ENCODE measurements around the gene MLLT3.
"Not testable (repeated sequence)": the region's sequence is repeated elsewhere in the genome, so short reads cannot be mapped to it uniquely, and the experiment has no call there.

MLLT3 gene

DNA sequence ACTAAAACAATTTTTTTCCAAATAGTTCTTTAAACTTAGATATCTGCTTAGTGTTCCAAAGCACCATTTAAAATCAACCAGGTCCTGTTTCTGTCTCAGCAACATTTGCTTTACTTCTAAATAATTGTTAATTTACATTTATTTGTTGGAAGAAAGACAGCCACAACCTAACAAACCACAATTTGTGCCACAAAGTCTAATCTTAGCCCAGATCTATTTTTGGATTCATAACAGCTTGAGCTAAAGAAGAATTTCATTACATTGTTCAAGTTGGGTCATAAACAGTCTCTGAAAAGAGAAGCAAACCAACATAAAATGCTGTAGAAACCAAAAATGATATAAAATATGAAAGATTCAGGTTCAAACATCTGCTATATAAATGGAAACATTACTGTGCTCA, 24.4 kb downstream of the MLLT3 start:
- no peak for DNase-seq (ENCODE audit: low read depth in 2 of 2)

- DNase-seq (ENCODE audit: low read depth in 2 of 2), result no peak
Observed at GRCh38 chr9:20594608-20595007, 27.7 kb downstream of the MLLT3 start.

DNA sequence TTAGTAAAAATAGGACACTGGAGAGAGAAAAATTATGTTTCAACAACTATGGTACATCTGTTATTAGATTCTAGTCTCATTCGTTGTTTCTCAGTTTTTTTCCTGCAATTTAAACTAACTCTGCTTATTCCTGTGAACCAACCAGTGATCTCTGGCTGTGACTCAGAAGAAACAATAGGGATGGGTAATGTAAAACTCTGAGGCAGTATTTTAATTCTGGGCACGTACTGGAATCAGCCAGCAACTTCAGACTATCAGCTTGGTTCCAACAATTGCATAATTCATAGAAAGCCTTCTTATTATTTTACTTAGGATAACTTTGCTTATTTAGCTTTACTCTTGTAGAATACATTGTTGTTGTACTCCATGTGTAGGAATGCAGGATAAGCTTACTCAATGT, 28.8 kb downstream of the MLLT3 start:
- DNase-seq (ENCODE audit: low read depth in 2 of 2), result no peak

DNA sequence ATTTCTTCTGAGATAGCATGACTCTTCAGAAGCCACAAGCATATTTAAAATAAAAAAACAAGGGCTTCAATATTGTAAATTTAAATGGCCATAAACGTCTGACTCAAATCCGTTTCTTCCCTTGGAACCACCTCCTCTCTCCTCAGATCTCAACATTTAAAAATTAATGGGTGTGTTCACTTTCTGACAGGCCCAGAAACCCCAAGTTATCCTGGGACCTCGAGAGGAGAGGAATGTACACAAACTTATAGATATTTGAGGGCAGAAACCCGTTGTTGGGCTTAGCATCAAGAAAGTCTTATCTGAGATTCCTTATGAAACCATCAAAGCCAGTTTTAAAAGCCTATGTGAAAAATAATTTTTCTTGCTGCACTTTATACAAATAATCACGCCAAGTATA, 29.2 kb downstream of the MLLT3 start:
- no peak for DNase-seq (ENCODE audit: low read depth in 2 of 2)

DNA sequence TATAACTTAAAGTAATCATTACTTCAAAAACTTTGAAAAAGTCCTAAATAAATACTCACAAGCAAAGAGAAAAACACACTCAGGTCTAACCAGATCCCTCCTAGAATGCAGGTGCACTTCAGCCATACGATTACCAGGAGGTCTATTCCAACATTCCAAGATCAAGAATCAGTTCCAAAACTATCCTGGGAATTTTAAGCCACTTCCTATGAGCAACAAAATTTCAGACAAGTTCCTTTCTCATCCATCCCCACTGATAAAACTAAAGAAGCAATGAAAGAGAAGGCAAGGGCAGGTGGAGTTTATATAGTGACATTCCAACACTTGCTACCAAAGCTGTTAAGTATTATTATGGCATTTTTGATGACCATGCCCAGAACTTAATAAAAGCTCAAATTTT, 29.6 kb downstream of the MLLT3 start:
- DNase-seq (ENCODE audit: low read depth in 2 of 2), result no peak

DNA sequence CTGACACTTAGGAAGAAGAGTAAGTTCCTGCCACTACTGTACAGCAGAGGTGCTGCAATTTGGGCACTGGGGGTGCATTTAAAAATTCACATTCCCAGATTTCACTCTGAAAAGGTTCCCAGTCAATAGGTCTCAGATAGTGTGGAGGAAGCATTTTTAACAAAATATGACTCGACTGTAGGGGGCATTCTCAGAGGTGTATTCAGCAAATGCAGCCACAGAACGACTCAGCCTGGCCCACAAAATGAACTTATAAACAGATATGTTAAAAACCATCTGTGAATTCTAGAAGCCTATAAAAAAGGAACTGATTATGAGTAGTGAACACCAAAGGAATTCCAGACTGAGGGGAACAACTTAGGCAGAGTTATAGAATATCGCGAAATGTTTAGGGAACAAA, 31.1 kb downstream of the MLLT3 start:
- no peak for DNase-seq (ENCODE audit: low read depth in 2 of 2)

DNA sequence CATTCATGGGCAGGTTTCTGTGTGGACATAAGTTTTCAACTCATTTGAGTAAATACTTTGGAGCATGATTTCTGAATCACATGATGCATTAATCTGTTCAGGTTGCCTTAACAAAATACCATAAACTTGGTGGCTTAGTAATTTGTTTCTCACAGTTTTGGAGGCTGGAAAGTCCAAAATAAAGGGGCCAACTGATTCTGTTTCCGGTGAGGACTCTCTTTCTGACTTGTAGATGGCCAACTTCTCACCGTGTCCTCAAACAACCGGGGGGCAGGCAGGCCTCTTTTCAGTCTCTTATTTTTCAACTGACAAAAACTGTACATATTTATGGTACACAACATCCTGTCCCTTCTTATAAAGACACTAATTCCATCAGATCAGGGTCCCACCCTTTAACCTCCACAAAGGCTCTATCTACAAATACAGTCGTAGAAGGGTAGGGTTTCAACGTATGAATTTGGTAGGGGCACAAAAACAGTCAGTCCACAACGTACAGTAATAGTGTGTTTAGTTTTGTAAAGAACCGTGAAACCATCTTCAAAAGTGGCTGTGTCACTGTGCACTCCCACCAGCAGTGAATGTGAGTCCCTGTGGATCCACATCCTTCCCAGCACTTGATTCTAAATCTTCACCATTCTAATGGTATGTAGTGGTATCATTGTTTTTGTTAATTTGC, 37.2 kb downstream of the MLLT3 start:
- DNase-seq (ENCODE audit: low read depth in 2 of 2), result no peak

GRCh38 chr9:20583088-20583487, 39.2 kb downstream of the MLLT3 start:
- not testable (repeated sequence) for DNase-seq (ENCODE audit: low read depth in 2 of 2)

- DNase-seq (ENCODE audit: low read depth in 2 of 2), result no peak
Observed at GRCh38 chr9:20582150-20582549, 40.1 kb downstream of the MLLT3 start.

DNA sequence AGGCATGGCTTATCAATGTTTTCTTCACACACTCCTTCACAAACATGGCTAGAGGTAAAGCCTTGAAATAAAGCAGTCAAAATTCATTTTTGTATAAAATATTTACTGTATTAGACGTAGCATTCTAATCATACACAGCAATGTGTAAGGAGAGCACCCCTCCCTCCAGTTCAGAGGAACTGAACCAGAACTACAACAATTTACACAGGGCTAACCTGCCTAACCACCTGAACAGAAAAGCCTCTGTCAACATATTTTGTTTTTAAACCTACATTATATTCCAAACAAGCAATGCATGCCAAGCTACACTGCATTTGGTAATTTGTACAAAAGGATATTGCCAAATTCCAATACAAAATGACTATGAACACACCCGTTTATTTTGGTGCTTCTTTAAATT, 41.6 kb downstream of the MLLT3 start:
- no peak for DNase-seq (ENCODE audit: low read depth in 2 of 2)

- DNase-seq (ENCODE audit: low read depth in 2 of 2), result no peak
Observed at GRCh38 chr9:20579524-20580314, 42.6 kb downstream of the MLLT3 start.

- no peak for DNase-seq (ENCODE audit: low read depth in 2 of 2)
Observed at GRCh38 chr9:20573023-20573422, 49.3 kb downstream of the MLLT3 start.

DNA sequence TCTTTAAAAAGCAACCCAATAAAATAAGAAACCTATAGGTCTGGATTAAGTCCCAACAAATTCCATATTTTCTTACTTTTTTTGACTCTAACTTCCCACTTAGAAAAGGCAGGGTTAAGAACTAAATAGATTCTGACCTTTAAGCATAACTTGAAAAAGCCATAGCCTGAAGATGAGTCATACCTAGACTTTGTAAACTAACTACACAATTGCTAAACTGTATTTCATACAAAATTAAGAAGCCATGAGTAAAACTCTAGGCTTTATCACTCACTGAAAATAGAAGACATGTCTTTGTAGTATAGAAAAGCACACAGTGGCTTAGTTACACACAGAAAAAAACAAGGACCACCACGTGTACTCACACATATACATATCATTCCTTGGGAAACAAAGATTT, 51.5 kb downstream of the MLLT3 start:
- no peak for DNase-seq (ENCODE audit: low read depth in 2 of 2)

- no peak for DNase-seq (ENCODE audit: low read depth in 2 of 2)
Observed at GRCh38 chr9:20570087-20570486, 52.2 kb downstream of the MLLT3 start.

DNA sequence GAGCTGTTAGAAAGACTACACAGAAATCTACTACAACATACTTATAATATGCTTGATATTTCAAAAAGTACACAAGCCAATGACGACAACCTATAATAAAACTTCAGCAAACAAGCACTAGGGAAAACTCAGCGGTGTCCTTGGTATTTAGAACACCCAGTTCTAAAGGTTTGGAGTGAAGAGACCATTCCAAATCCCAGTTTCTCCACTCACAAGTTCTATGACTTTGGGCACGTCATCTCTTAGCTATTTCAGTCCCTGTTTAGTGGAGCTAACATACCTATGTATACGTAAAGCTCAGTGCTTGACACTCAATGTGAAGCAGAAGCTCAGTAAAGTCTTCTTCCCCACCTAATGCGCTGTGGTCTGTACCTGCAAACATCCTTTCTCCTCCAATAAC, 52.8 kb downstream of the MLLT3 start:
- no peak for DNase-seq (ENCODE audit: low read depth in 2 of 2)

GRCh38 chr9:20568400-20568799, 53.9 kb downstream of the MLLT3 start:
- DNase-seq (ENCODE audit: low read depth in 2 of 2), result no peak

DNA sequence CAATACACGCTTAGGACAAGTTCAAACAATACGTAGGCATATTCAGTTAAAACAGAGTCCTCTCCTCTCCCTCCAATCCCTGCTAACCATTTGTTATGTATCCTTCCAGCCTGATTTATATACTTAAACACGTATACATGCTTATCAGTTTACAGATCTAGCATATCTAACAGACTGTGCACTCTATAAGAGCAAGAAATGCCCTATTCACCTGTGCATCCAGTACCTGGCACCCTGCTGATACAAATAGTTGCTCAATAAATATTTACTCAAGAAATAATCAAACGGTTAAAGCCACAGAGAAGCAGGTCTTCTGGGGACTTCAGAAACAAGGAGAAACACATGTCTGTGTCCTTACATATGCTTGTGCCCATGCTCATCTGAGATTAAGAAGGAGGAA, 55.9 kb downstream of the MLLT3 start:
- DNase-seq (ENCODE audit: low read depth in 2 of 2), result no peak

DNA sequence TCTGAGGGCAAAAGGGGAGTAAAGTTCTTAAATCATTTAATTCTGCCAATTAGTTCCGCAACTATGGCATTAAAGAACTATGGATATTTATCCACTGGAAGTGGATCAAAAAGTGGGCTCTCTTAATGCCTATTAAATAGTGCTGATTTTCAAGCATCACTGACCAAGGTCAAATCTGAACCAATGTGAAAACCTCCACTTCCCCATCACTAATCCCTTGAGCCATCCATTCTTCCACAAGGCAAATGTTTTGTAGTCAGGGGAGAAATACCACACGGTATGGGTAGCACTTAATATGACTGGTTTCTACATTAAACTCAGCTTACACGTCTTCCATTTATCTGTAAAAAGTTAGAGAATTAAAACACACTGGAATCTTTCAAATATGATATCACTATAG, 57.6 kb downstream of the MLLT3 start:
- DNase-seq (ENCODE audit: low read depth in 2 of 2), result no peak

GRCh38 chr9:20563917-20564316, 58.4 kb downstream of the MLLT3 start:
- no peak for DNase-seq (ENCODE audit: low read depth in 2 of 2)

DNA sequence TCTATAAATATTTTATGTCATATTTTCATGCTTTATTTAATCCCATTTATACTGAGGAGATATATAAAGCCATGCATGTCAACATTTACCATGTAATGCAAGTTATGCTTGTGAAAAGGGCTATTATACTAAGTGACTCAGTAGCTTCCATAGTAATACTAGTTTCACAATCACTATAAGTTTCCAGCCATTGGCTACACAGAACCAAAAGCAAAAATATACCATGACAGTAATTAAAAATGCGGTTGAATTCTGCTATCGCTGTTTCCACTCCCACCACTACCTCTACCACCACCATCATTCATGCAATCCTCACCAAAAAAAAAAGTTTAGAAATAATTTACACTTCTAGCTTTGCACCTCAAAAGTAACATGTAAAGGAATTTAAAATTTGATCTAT, 60.2 kb downstream of the MLLT3 start:
- DNase-seq (ENCODE audit: low read depth in 2 of 2), result no peak

DNA sequence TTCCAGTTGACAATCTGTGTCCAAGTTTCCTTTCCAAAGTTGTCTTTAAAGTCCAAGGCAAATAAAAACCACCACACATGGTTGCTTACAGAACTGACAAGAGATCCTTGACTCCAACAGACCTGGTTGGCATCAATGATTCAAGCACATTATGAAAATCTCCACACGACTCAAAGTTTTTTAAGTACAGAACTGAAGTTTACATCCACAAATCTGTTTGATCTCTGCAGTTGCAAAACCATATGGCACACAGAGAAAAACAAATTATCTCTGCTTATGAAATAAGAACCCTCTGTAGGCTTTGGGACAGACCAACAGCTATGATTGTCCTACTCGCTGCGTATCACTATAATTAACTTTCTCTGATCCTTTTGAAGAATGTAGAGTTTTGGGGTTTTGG, 60.8 kb downstream of the MLLT3 start:
- no peak for DNase-seq (ENCODE audit: low read depth in 2 of 2)

GRCh38 chr9:20559231-20559890, 62.9 kb downstream of the MLLT3 start:
- no peak for DNase-seq (ENCODE audit: low read depth in 2 of 2)

DNA sequence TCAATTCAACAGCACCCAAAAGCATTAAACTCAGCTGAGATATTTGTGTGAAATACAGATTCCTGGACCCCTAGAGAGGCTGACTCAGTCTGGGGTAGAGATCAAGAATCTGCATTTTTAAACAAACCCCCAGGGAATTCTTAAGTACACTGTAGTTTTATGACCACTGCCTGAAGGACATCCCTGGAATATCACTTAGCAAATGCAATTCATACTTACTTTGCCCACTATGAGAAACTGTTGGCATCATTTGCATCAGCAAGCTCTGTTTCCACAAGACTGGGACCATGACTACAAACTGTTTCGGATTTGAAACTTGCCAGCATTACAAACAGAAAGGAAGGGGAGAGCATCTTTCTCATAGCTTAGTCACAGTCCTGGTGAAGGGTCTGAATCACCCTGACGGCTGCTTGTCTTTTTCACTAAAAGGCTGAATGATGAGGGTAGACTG, 63.7 kb downstream of the MLLT3 start:
- DNase-seq (ENCODE audit: low read depth in 2 of 2), result peak in 1 of 2 donors; percentile 7

Measured in stimulated activated CD8-positive, alpha-beta memory T cell treated with anti-CD3 and anti-CD28 coated beads, Interleukin-2, amount 100 ng/mL, for 48 hours (primary cell).